HG03520 (cell line): ENCODE results near the gene LRRC4C.
A peak's percentile ranks its signal among the peaks of the same experiment; 100 is the strongest.

Source experiments
- ATAC-seq: cut with Tn5 transposase; IDR thresholded peaks from one replicate; pipeline ENCODE4 v1.9.1; 2021; ENCODE audit warnings: mild to moderate bottlenecking, moderate library complexity; ENCODE audit not compliant: unreplicated experiment

LRRC4C gene

DNA sequence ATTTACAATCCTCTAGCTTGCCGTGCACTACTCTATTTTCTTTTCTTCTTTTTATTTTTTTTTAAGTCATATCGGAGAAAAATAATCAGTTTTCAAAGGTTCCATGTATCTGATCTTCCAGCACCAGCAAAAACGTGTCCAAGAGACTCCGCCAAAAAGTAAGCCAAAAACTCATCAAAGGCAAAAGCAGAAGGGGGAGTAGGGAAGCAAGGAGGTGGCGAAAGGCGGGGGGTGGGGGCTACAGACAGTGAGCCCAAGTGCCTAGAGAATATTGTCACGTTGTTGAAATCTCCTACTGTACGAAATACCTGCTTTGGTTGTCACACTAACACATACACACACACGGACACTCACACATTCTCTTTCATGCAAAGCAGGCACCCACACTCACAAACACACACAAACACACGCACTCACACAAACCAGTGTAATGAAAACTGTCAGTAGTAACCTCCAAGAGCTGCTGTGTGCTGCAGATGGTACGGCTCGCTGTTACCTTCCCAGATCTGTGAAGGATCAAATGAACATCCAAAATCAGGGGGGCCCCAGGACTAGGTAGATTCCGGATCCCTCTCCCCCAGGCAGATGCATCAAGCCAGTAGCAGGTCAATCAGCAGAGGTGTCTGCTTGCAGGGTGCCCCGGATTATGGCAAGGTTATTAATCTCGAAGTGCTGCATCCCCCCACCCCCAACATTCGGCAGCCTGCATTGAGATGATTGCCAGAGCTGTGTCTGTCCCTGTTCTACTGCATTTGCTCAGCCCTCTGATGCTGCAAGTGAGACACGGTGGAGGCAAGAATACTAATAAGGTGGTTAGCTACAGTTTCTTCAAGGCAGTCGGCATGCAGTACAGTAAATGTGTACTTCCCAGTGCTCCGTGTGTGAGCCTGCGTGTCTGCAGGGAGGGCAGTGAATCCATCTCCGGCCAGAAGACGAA is at the start of gene LRRC4C:
TSS of gene LRRC4C (minus strand) at position 188 of the 937 bp plus-strand sequence.
- ATAC-seq = no peak

DNA sequence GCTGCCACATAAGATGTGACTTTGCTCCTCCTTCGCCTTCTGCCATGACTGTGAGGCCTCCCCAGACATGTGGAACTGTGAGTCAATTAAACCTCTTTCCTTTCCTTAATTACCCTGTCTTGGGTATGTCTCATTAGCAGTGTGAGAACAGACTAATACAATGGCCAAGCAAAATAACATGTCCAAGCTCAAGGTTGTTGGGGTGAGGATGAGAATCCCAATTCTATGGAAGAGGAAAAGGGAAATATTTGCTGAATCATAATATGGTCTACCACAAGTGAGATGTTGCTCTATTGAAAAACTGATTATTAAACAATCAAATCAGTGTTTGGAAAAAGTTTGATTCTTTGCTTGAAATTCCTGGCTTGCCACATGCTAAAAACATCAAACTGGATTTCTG is 48.7 kb upstream of the LRRC4C start:
- ATAC-seq = no peak

DNA sequence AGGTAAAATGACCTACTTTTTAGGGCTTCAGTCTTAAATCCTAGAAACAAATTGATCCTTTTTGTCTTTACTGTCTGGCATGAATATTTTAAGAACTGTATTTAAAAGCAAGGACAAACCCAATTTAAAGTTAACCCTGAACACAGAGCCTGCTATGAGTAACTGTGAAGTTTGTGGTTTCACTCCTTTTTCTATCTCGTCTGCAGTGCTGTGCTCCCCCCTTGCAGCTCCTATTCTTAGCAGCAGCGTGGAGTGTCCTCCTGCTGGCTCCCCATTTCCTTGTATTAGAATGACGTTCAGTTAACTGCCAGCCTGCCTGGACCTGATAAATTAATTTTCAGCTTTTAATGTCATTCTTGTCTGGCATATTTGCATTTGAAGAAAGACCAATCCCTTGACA is 40.0 kb upstream of the LRRC4C start:
- no peak for ATAC-seq

DNA sequence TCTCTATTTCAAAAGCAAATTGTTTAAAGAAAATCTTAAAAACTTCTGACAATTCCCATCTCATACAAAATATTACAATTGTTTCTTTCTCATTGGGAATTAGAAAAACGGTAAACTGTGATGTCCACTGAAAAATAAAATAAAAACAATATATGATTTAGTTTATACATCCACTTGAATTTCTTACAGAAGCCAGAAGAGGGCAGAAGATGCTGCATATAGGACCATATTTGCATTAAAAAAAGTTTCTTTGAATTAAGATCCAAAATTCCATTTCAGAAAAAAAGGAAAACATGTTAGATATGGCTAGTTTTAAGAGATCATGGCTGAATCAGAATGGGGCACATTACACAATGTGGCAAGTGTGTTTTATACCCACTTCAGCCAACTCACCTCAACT is 39.3 kb upstream of the LRRC4C start:
- ATAC-seq = no peak

DNA sequence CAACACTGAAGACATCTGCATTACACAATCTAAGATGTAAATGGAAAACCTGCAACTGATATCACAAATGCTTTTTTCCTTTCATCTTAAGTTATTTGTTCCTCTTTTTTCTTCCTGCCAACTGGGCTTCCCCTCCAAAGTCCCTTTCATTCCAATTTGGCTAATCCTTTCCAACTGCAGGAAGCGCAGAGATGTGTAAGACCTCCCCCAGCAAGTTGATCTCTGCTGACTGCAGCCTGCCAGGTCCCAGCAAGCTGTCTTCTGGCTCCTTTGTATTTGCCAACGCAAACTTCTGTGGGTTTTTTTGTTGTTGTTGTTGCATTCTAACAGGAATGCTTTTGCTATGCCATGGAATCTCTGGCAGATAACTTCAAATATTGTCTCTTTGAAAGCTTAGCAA is 38.5 kb upstream of the LRRC4C start:
- no peak for ATAC-seq

DNA sequence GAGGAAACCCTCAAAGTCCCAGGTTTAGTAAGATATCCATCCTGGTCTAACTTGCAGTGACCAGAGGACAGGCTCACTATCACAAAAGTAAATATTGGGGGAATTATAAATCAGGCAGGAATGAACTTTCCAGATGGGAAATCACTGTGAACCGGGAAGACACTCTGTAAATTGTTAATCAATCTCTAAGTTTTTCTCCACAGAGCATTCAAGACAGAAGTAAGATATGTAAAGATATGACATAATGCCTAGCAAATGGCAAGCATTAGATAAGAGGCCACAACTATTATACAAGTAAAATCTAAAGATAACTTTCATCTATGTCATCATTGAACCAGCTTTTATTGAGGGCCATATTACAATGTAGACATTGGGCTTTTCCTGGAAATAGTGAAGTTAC is 35.3 kb upstream of the LRRC4C start:
- ATAC-seq = no peak

DNA sequence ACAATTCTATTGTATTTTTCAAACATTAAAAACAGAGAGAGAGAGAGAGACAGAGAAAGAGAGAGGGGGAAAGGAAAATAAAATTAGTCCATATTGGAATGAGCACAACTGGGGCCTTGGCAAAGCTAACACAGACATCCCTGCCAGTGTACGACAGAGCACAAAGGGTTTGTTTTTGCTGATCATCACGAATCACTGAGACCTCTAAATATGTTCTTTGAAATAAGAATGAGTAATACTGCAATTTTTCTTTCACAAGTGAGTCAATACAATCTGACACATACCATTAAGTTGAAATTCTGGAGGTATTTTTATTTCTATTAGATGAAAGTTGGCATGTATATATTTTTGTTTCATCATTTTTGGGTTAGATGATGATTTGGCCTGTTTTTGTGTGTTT is 27.0 kb upstream of the LRRC4C start:
- no peak for ATAC-seq

DNA sequence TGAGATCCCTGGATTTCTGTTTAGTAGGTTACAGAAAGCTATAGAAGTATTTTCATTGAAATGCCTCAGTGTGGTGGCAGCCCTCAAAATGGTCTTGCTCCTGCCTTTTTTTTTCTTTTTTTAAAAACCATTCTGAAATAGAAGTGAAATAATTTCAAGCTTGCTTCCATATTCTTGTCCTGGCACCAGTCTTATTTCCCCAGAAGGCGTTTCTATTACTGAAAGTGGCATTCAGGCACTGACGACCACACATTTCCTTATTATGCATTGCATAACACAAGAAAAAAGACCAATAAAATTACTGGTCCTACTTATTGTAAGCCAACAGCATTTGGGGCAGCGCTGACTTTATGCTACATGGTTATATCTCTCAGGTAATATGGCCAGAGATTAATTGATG is 24.5 kb upstream of the LRRC4C start:
- no peak for ATAC-seq

DNA sequence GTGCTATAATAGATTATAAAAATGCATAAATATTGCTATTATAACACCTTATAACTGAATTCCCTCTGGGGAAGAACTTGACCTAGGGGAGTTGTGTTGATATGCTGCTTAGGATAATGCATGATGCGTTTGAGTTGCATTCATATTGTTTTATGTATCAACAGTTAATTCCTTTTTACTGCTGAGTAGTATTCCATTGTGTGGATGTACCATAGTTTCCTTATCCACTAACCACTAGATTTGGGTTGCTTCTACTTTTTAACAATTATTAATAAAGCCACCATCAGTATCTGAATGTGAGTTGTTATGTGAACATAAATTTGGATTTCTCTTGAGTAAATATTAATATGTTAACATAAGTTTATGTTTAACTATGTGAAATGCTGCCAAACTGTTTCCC is 19.7 kb upstream of the LRRC4C start:
- no peak for ATAC-seq

DNA sequence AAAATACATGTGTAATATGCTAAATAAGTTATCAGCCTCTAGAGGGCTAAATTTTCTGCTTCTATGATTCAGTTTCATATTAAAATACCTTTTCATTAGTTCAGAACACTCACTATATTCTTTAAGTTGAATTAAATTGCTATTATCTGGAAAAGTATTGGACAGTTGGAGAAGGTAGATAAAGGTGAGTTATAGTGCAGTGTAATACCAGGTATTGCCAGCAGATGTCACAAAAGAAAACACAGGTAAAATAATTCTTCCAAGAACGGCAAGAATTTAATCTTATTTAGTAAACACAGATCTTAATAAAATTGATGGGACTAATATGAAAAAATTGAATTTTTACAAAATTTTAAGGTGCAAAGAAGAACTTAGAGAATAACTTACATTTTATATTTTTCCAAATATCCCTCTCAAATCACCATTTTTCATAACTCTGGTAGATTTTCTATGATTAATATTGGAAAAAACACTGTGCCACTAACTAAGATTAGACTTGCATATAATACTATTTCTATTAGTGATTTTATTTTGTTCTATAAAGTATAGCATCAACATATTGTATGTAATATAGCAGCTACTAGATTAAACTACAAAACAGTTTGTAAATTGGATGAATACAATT is 1.7 kb upstream of the LRRC4C start:
- no peak for ATAC-seq

DNA sequence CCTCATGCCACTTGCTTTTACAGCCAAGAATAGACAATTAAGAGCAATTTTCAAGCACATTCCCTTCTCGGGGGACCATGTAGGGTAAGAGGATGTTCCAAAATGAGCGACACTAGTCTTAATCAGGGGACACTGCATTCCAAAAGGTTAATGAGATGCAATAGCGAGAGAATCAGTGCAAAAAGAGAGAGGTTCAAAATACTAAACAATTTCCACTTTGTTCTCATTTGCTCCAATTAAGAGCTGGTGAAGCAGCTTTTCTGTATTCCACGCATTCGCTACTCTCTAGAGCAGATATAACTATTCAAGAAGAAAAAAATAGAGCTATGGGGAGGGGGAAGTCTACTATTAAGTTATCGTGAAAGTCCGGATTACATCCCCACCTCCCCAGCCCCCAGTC is 811 bp downstream of the LRRC4C start:
- no peak for ATAC-seq

DNA sequence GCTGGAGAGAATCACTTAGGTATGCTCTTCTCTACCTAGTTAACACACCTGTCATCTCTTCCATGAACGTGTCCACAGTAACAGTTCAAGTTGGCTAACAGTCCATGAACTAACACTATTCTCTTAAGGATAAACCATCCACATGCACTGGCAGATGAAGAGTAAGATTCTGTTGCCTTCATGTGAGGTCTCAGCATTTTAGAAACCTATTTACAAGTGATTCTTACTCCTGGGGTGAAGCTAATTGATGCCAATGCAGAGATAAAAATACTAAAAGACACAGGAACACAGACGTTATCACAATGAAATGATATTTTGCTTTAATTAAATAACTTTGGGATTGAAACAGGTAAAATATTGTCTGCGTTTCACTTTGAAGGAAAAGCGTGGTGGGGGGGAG is 1.3 kb downstream of the LRRC4C start:
- ATAC-seq = no peak

DNA sequence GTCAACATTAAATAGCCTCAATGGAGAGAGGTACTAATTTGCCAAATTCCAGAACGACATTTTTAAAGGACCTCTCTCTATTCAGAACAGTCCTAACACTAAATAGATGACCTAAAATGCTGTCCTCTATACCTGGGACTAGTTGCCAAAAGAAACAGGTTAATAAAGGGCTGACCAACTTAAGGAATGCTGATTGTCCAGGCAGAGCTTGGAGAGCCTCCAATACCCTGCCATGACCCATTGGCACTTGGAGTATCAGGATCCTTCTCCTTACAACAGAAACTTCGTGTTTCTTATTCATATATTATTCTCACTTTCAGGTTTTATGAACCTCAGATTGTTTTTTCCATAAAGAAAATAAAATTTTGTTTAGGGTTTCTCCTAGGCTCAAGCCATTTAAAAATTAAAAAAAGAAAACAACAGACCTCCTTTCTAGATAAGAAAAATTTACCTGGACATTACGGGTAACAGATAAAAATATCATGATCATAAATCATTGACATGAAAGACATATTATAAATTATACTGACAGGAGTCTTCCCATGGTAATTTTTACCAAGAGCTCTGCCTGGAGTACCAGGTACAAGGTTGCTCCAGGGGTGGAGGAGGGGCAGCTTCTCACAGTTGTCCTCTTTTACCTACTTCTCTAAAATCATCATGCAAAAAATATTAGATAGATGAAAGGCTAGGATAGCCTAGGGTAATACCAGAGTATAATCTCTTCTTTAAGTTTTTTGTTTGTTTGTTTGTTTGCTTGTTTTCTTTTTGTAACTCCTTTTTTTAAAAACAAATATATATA is 2.0 kb downstream of the LRRC4C start:
- ATAC-seq = no peak

DNA sequence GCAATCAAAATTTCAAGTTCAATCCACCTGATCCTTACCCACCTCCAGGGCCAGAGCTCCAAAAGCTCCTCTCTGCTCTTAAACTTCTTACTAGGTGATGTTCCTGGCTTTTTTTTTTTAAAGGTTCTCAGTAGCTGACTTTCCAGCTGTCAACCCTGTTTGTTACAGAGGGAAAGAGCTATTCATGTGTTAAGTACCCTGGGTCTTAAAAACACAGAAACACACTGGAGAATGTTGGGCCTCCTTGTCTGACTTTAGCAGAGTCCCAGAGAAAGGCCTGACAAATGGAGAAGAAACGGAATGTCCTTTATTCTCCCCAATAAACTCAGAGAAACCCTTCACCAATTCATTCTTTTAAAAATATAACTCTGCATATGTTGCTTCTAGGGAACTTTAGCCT is 3.2 kb downstream of the LRRC4C start:
- ATAC-seq = no peak

DNA sequence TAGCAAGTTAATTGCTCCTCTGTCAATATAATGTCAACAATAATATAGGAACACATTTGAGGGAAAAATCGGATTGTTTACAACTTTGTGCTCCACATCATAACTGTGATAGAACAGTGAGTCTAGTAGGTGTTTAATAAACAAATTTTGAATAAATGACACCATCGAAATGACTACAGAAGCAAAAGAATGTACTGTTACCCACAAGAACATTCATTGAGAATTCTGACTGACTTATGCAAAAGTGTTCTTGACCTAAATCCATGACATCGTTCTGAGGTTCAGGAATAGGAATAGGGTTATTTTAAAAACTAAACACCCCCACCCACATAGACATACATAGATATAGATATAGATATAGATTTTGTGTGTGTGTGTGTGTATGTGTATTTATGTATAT is 8.4 kb downstream of the LRRC4C start:
- ATAC-seq = no peak

DNA sequence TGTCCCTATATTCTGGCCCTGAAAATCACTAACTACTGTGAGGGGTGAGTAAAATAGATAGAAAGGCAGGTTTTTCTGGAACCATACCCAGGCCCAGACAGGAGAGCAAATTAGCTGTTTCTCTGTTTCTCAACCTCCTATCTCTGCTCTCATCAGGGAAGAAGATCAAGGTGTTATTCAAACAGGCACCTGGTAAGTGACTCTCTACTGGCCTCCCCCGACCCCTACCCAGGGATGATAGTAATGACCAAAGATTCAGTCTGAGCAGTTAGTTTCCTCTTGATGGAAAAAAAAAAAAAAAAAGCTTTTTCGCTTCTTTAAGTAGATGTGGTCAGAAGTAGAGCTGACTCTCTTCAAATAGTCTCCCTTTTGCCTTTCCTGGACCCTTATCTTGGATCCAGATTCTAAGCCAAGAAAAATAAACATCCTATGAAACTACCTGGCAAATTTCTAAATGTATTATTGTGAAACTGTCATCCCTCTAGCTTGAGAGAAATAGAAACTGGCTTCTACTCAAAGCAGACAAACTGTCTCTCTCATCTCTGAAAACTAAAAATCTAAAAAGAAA is 9.9 kb downstream of the LRRC4C start:
- no peak for ATAC-seq

DNA sequence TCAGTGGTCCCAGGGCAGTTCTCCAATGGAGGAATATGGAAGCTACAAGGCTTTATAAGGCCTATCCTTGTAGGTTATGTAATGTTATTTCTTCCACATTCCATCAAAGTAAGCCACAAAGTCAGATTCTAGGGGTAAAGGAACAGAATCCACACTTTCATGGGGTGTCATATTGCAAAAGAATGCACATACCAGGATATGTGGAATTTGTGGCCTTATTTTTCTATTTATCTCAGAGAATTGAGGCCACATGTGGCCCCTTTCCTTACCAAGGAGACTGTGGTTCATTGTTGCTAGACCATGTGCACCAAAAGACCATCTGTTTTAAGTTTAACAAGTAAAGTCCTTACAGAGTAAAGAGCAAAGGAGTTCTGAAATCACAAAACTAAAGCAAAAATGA is 12.9 kb downstream of the LRRC4C start:
- ATAC-seq = no peak

DNA sequence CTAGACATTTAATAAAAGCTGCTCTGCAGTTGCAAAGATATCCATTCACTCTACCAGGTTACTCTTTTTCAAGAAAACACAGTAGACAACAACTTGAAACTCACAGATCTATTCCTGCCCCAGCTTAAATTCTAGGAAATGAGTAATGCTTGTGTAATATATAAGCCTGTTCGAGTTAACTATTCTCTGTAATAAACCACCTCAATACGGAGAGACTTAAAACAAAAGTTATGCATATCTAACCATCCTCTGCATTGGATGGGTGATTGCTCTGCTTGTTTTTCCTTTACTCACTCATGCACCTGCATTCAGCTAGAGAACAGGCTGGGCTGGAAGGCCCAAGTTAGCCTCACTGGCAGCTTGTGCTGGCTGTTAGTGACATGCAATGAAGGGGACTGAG is 13.3 kb downstream of the LRRC4C start:
- ATAC-seq = no peak

DNA sequence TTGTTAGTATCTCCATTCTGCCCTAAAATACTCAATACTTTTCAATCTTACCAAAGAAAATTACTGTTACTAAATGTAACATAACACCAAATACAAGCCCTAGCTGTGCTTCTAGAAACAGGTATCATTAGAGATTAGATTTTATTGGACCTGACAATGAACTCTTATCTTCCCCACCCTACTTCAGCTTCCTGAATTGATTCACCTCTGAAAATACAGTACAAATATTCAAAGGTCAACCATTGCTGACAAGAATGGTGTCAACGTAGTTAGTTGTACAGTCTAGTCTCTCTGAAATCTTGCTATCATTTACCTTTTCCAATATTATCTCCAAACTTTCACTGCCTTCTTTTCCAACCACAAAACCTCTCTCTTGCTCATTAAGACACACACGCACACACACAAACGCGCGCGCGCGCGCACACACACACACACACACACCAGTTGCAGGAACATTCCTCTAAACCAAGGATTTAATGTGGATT is 22.4 kb downstream of the LRRC4C start:
- ATAC-seq = no peak

DNA sequence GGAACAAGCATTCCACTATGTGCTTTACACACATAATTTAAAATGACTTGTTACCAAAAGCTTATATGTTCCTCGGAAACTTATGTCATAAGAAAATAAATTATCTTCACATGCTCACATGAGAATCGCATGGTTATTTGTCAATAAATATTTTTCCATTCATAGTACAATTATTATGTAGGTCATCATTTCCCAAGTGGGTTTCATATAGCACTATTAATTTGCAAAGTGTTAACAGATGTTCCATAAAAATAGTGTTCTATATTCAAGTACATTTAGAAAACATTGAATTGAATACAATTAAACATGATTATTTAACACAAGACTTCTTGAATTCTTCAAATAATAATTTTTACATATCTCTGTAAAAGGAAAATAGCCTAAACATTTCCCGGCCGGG is 23.9 kb downstream of the LRRC4C start:
- no peak for ATAC-seq

DNA sequence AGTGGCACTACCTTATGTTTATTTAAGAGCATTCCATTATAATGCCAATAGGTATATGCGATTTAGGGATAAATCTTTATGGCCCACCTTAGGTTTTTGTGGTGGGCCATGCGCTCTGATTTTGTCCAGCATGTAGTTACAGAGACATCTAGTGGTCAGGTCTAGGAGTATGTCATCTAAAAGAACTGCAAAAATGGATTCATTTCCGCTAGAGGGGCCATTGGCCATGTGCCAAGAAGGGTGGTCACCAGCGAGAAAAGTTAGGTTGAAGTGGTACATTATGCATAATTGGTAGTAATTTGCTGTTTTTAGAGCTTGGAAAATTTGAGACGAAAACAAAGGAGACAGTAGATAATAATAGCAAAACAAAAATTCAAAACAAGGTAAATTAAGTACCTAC is 27.7 kb downstream of the LRRC4C start:
- peak; percentile 67 for ATAC-seq
